GM21825 (cell line): ENCODE data around the gene TRIM27.
"Not testable (repeated sequence)": the region's sequence is repeated elsewhere in the genome, so short reads cannot be mapped to it uniquely, and the experiment has no call there.

Source experiments
- ATAC-seq: cut with Tn5 transposase; IDR thresholded peaks from one replicate; pipeline ENCODE4 v1.9.1; 2021; ENCODE audit warnings: mild to moderate bottlenecking, moderate library complexity; ENCODE audit not compliant: unreplicated experiment

The TRIM27 gene

GRCh38 chr6:28923318-28924102 lies at the start of gene TRIM27:
Gene TRIM27, minus strand, starts transcription at chr6:28923985. Its CDS starts 353 bp downstream, at chr6:28923632.
- ATAC-seq, result peak; percentile 84

- ATAC-seq, result not testable (repeated sequence)
These were observed 46.3 kb upstream of the TRIM27 start for GRCh38 chr6:28970056-28970455.

GRCh38 chr6:28969129-28969528 lies 45.3 kb upstream of the TRIM27 start:
- ATAC-seq, result no peak

GRCh38 chr6:28968476-28968875 lies 44.7 kb upstream of the TRIM27 start:
- no peak for ATAC-seq

GRCh38 chr6:28965706-28966105 lies 41.9 kb upstream of the TRIM27 start:
- ATAC-seq, result no peak

GRCh38 chr6:28960846-28961500 lies 37.2 kb upstream of the TRIM27 start:
- ATAC-seq, result no peak

GRCh38 chr6:28958561-28959243 lies 34.9 kb upstream of the TRIM27 start:
- ATAC-seq, result not testable (repeated sequence)

- ATAC-seq, result not testable (repeated sequence)
These were observed 34.1 kb upstream of the TRIM27 start for GRCh38 chr6:28957795-28958314.

GRCh38 chr6:28956331-28956730 lies 32.5 kb upstream of the TRIM27 start:
- ATAC-seq, result no peak

- no peak for ATAC-seq
These were observed 29.9 kb upstream of the TRIM27 start for GRCh38 chr6:28953585-28954258.

GRCh38 chr6:28953039-28953584 lies 29.3 kb upstream of the TRIM27 start:
- no peak for ATAC-seq

- ATAC-seq, result not testable (repeated sequence)
These were observed 25.9 kb upstream of the TRIM27 start for GRCh38 chr6:28949656-28950195.

- ATAC-seq, result no peak
These were observed 25.1 kb upstream of the TRIM27 start for GRCh38 chr6:28948782-28949486.

- no peak for ATAC-seq
These were observed 24.1 kb upstream of the TRIM27 start for GRCh38 chr6:28947831-28948270.

GRCh38 chr6:28947067-28947765 lies 23.4 kb upstream of the TRIM27 start:
- ATAC-seq, result no peak

- no peak for ATAC-seq
These were observed 21.6 kb upstream of the TRIM27 start for GRCh38 chr6:28945349-28945748.

- ATAC-seq, result no peak
These were observed 20.7 kb upstream of the TRIM27 start for GRCh38 chr6:28944412-28944865.

GRCh38 chr6:28943557-28944411 lies 20.0 kb upstream of the TRIM27 start:
- no peak for ATAC-seq
